HG02642 (cell line): ENCODE measurements around the gene CFAP97.
"Not testable (repeated sequence)": the region's sequence is repeated elsewhere in the genome, so short reads cannot be mapped to it uniquely, and the experiment has no call there.

ENCODE experiments used
- ATAC-seq: cut with Tn5 transposase; IDR thresholded peaks from one replicate; pipeline ENCODE4 v1.9.1; 2021; ENCODE audit warnings: mild to moderate bottlenecking; ENCODE audit not compliant: unreplicated experiment, poor library complexity

The CFAP97 gene

GRCh38 chr4:185144601-185145240, 59.1 kb downstream of the CFAP97 start:
- ATAC-seq, result no peak

GRCh38 chr4:185143601-185143969, 60.2 kb downstream of the CFAP97 start:
- peak; percentile 29 for ATAC-seq

GRCh38 chr4:185142912-185143600, 60.7 kb downstream of the CFAP97 start, which contains the start of gene SLC25A4:
TSS of gene SLC25A4 (plus strand) at chr4:185143266. CDS start at chr4:185143373, 107 bp downstream.
- ATAC-seq, result peak; percentile 96

GRCh38 chr4:185142564-185142911, 61.3 kb downstream of the CFAP97 start:
- no peak for ATAC-seq

GRCh38 chr4:185141777-185142176, 62.0 kb downstream of the CFAP97 start:
- ATAC-seq, result no peak

DNA sequence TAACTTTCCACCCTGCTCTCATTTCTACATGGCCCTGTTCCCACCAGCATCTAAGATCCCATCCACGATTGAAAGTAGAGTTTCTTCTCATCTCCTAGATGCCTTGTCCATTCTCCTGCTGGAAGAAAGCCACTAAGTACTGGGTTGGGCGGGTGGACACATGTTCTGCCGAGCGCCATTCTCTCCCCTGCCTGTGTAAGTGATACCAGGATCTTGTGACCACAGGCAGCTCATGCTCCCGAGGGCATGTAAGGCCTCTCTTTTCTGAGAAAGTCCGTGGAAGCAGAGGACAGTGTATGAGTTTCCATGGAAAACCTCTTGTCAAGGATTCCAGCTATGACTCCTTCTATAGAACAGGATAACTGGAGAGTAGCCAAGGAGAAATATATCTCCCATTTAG, 64.1 kb downstream of the CFAP97 start:
- no peak for ATAC-seq

- no peak for ATAC-seq
Measured at GRCh38 chr4:185138161-185138560, 65.6 kb downstream of the CFAP97 start.

DNA sequence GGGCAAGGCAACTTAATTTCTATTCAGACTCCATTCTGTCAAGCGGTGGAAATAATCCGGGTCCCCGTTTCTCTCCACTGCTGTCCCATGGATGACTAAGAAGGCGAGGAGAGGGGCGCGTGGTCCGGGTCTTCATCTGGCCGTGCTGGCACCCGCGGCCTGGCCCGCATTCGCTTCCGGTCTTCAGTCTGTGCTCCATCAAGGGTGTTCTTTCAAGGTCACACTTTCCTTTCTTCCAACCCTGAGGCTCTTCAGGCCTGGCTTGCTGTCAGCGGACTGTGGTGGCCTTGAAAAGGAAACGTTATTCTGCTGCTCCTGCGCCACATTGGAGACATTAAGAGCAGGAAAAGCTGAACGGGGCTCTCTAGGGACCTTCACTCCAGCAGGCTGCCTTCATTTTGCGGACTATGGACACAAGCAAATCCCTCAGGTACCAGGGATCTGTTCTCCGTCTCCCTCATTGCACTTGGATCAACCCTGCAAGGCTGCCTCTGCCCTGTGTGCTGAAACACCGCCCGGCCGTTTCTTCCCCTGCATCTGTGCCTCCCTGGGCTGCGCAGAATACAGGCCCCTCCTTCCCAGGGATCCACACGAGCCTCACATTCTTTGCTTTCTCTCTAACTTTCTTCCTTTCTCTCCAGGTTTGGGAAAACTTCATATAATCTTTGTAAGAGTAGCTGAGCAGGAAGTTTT, 66.4 kb downstream of the CFAP97 start:
- ATAC-seq, result no peak

DNA sequence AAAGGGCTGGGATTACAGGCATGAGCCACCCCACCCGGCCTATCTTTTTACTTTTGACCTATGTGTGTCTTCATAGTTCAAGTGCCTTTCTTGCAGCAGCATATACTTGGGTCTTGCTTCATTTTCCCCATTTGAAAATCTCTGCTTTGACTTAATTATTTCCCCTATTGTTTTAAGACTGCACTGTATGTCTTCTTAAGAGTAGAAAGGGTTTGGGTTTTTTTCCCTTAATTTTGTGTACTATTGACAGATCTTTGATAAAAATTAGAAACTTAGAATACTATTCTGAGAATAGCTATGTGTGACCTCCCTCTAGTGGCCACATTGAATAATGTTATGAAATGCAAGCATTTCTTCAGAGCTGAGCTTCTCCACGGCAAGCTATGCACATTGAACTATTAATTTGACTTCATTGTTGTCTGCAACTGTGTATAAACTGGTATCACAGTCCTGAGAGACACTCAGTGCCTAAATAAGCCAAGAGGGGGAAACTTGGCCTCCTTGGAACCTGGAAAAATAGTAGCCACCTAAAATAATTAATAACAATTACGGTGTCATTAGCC, 69.4 kb downstream of the CFAP97 start:
- ATAC-seq, result no peak

DNA sequence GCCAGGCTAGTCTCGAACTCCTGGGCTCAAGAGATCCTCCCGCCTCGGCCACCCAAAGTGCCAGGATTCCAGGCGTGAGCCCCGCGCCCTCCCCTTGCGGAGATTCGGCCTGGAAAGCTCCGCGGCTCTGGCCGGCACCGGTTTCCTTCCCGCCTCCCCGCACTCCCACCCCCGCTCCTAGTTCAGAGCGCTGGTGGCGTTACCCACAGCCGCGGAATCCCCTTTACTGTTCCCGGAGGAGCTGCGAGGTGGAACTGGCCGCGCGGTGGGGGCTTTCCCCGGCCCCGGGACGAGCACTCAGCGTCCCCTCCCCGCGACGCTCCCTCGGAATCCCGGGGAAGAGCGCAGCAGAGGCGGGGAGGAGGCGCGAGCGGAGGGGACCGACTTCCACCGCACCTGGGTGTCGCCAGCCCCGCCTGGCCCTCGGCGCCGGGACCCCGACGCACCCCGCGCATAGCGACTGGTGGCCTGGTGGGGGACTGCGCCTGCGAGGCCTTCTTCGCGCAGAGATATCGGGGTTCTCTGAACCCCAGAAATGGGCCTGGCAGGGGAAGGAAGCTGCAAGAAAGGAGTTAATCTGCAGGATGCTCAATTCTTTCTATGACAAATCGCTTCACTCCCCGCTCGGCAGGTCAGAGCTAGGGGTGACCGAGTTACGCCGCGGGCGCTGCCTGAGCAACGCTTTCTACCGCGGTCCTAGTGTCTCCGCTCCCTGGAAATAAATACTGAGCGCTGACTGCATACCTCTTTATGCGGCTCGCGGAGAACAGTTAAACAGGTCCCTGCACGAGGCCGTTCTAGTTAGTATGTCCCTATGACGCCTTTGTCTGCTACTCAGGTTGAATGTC, 75.3 kb downstream of the CFAP97 start:
- ATAC-seq, result peak; percentile 60

GRCh38 chr4:185127021-185127925, 76.5 kb downstream of the CFAP97 start:
- ATAC-seq, result no peak

GRCh38 chr4:185124006-185124405, 79.8 kb downstream of the CFAP97 start:
- no peak for ATAC-seq

DNA sequence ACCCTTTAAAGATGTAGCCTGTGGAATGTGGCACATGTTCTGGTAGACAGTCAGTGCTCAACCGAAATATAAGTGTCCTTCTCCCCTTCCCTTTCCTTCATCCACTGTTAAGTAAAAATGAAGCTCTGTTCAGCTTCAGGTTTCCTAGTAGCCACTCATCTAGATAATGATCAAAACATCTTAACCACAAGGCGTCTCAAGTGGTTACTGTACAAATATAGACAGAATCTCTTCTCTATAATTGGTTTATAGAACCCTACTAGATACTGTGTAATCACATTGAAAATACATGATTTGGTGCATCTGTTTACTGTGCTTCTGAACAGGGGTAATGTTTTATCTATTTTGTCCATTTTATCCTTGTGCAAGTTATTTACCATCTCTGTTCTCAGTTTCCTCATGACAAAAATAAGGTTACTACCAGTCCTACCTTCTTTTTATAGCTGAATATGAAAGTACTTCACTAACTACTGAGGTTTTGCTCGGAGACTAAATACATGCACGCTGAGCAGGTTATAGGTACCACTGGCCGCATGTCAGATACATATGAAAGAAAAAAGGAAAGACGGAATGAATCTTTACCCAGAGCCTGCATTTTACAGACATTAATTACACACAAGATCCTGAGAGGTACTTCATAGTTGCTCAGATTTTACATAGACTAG, 81.0 kb downstream of the CFAP97 start:
- peak; percentile 71 for ATAC-seq

GRCh38 chr4:185120631-185120946, 83.2 kb downstream of the CFAP97 start:
- ATAC-seq, result no peak

- ATAC-seq, result no peak
Measured at GRCh38 chr4:185119927-185120630, 83.7 kb downstream of the CFAP97 start.

DNA sequence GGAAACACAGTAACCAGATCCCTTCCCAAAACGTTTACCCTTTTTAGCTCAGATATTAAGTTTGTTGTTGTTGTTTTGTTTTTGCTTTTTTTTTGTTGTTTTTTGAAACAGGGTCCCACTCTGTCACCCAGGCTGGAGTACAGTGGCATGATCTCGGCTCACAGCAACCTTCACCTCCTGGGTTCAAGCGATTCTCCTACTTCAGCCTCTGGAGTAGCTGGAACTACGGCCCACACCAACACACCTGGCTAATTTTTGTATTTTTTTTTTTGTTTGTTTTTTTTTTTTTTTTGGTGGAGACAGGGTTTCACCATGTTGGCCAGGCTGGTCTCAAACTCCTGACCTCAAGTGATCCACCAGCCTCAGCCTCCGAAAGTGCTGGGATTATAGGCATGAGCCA, 84.3 kb downstream of the CFAP97 start:
- not testable (repeated sequence) for ATAC-seq

DNA sequence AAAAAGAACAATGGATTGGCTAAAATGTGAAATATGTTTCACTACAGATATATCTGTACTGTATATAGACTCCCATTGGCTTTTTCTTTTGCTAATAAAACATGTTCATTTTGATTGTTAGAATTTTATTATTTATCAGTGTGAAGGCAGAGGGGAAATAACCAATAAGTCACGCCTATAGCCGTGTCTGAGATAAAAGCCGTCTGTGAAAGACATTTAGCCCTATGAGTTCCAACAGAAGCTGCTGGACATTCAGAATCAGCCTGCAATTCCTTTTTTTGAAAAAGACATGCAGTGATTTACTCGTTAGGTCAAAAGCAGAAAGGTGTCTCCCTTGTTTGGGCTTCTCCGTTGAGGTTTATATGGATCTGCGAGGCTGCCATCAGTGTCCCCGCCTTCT, 84.9 kb downstream of the CFAP97 start:
- no peak for ATAC-seq

- no peak for ATAC-seq
Measured at GRCh38 chr4:185117300-185117934, 86.4 kb downstream of the CFAP97 start.
